GM18505 (cell line): ENCODE data around the gene DDX49.

Experiments used
- ATAC-seq: cut with Tn5 transposase; IDR thresholded peaks from one replicate; pipeline ENCODE4 v1.9.1; 2021; ENCODE audit not compliant: unreplicated experiment
- POLR2A ChIP-seq: IDR thresholded peaks from 4 replicates; pipeline ENCODE4 v1.6.1; 2011; ENCODE audit warnings: borderline replicate concordance; ENCODE audit not compliant: insufficient read depth, insufficient read length; ENCODE audit errors: extremely low read depth

DDX49 gene

GRCh38 chr19:18883526-18884304 lies 35.8 kb upstream of the DDX49 start:
- no peak for ATAC-seq
- TF ChIP-seq POLR2A, result no peak

- no peak for ATAC-seq
- TF ChIP-seq POLR2A, result no peak
Observed at GRCh38 chr19:18886972-18887371, 32.5 kb upstream of the DDX49 start.

- no peak for TF ChIP-seq POLR2A
- ATAC-seq, result no peak
Observed at GRCh38 chr19:18889949-18890745, 29.4 kb upstream of the DDX49 start.

- ATAC-seq, result no peak
- TF ChIP-seq POLR2A, result no peak
Observed at GRCh38 chr19:18893587-18894253, 25.8 kb upstream of the DDX49 start.

GRCh38 chr19:18894254-18895037 lies 25.1 kb upstream of the DDX49 start:
- ATAC-seq, result no peak
- TF ChIP-seq POLR2A, result no peak

GRCh38 chr19:18895038-18895823 lies 24.3 kb upstream of the DDX49 start:
- ATAC-seq, result no peak
- no peak for TF ChIP-seq POLR2A

- no peak for ATAC-seq
- TF ChIP-seq POLR2A, result no peak
Observed at GRCh38 chr19:18895824-18896341, 23.6 kb upstream of the DDX49 start, which contains the start of gene CERS1. Gene CERS1 (minus strand): TSS chr19:18896158. CDS start chr19:18896072, 86 bp downstream.

GRCh38 chr19:18896421-18896841 lies 23.1 kb upstream of the DDX49 start:
- no peak for ATAC-seq

GRCh38 chr19:18897094-18898029 lies 22.2 kb upstream of the DDX49 start:
- no peak for TF ChIP-seq POLR2A
- ATAC-seq, result no peak

More at GRCh38 chr19:18896421-18896841, 23.1 kb upstream of the DDX49 start:
- no peak for TF ChIP-seq POLR2A

- no peak for TF ChIP-seq POLR2A
- no peak for ATAC-seq
Observed at GRCh38 chr19:18898081-18898606, 21.4 kb upstream of the DDX49 start.
